ENCODE measurements around the gene SARDH.
"Not testable (repeated sequence)": the region's sequence is repeated elsewhere in the genome, so short reads cannot be mapped to it uniquely, and the experiment has no call there.

SARDH gene

GRCh38 chr9:133759946-133760345 is 21.8 kb upstream of the SARDH start:
- no peak for DNase-seq (ENCODE audit: low read depth in 3 of 3)

- no peak for DNase-seq (ENCODE audit: low read depth in 3 of 3)
These were observed 21.2 kb upstream of the SARDH start for GRCh38 chr9:133759146-133759900.

DNA sequence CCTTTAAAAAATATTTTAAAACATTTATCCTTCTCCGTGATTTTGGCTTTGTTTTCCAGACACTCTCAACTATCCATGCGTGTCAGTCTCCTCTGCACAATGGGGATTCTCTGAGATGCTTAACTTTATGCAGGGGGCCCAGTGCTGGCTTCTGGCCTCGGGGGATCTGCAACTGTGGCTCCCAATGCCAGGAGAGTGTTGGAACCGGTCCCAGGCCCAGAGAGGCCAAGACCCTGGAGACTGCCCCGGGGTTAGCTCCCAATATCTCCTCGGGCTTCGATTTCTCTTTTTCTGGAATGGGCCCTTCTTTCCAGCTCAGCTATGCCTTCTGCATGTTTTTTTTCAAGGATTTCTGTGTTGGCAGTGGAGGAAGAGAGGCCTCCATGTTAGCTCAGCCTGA is 20.1 kb upstream of the SARDH start:
- no peak for DNase-seq (ENCODE audit: low read depth in 3 of 3)

GRCh38 chr9:133754688-133755227 is 16.6 kb upstream of the SARDH start:
- no peak for DNase-seq (ENCODE audit: low read depth in 3 of 3)

DNA sequence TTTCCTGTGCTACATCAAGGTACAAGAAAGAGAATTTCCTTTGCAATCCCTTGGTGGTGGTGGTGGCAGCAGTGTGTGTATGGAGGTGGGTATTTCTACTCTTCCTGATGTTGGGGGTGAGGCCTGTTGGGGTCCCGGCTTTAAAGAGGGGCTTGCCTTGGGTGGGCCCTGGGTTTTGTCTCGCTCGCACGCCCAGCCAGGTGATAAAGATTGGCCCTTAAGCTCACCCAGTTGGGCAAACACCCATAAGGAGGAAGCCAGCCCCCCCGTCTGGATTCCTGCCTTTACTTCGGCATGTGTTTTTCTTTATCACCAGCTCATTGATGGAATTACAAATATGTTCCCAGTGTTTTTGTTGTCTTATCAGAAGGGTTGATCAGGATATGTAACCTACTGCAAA is 16.0 kb upstream of the SARDH start:
- no peak for DNase-seq (ENCODE audit: low read depth in 3 of 3)

DNA sequence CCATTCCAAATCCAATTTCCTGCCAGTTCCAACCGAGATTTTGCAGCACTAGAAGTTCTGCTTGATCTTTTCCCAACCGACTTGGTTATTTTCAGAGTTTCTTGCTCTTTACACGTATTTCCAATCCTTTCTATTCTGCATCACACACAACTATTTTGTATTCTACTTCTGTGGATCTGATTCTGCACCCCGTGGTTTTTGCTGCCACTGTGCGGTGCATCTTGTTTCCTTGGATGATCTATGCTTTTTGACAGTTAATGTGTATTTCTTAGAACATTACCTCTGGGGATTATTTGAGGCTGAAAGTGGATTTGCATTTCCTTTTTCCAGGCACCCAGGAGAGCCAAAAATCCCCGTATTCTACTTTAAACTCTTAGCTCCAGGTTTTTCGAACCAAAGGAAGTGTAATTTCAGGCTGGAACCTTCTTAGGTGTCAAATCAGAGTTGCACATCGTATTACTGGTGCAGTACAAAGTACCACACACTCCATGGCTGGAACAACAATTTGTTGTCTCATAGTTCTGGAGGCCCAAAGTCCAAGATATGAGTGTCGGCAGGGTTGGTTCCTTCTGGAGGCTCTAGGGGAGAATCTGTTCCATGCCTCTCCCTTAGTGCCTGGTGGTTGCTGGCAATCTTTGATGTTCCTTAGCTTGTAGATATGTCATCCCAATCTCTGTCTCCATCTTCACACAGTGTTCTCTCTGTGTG is 14.7 kb upstream of the SARDH start:
- no peak for DNase-seq (ENCODE audit: low read depth in 3 of 3)

- no peak for DNase-seq (ENCODE audit: low read depth in 3 of 3)
These were observed 13.0 kb upstream of the SARDH start for GRCh38 chr9:133750982-133751649.

DNA sequence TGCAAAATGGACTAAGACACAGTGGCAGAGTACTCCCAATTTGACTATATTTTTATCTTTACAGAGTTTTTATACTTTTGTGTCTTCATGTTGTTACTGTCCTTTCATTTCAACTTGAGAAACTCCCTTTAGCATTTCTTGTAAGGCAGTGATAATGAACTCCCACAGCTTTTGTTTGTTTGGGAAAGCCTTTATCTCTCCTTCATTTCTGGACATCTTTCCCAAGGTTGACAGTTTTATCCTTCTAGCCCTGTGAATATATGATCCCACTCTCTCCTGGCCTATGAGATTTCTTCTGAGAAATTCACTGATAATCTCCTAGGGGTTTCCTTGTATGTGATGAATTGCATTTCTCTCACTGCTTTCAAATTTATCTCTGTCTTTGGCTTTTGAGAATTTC is 9.2 kb upstream of the SARDH start:
- DNase-seq (ENCODE audit: low read depth in 3 of 3) = no peak

GRCh38 chr9:133744528-133744927 is 6.4 kb upstream of the SARDH start:
- not testable (repeated sequence) for DNase-seq (ENCODE audit: low read depth in 3 of 3)

- DNase-seq (ENCODE audit: low read depth in 3 of 3) = peak; percentile 48 to 68 (median 61)
These were observed 4.8 kb upstream of the SARDH start for GRCh38 chr9:133742849-133743444.

- no peak for DNase-seq (ENCODE audit: low read depth in 3 of 3)
These were observed 4.1 kb upstream of the SARDH start for GRCh38 chr9:133742251-133742650.

DNA sequence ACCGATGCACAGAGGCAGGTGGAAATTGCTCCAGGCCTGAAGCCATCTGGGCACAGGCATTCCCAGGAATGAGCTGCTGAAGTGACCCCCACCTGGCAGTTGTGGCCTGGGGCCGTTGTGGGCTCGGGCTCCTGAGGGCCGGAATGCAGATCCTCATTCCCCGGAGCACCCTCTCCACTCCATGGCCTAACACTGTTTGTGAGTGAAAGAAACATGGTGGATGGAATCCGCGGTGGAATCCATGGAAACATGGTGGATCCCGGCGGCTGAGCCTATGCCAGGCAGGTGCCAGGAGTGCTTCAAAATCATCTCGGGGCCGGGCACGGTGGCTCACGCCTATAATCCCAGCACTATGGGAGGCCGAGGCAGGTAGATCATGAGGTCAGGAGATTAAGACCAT is 3.6 kb upstream of the SARDH start:
- DNase-seq (ENCODE audit: low read depth in 3 of 3) = no peak

- no peak for DNase-seq (ENCODE audit: low read depth in 3 of 3)
These were observed 2.8 kb upstream of the SARDH start for GRCh38 chr9:133740911-133741310.

GRCh38 chr9:133739408-133740280 is 1.5 kb upstream of the SARDH start:
- DNase-seq (ENCODE audit: low read depth in 3 of 3) = no peak

DNA sequence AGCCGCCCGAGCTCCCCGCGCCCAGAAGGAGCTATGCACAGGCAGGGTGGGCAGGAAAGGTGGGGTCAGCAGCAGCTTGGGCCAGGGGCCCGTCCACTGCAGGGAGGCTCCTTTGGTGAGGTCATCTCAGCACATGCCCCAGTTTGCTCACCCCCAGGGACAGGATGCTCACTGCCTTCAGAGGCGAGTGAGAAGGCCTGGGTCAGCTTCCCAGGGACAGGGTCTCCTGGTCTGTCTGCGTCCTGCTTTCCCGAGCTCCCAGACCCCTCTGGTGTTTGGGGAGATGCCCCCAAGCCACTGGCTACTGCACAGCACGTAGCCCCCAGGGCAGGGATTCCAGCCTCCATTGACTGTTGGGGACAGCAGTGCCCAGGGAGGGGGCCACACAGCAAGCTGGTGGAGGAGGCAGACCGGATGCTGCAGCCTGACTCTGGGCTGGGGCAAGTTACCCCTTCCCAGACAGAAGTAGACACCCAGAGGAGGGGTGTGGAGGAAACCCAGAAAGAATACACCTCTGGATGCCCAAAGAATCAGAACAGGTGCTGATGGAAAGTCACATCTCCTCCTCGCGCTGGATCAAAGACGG is 581 bp upstream of the SARDH start:
- no peak for DNase-seq (ENCODE audit: low read depth in 3 of 3)

- no peak for DNase-seq (ENCODE audit: low read depth in 3 of 3)
These were observed 930 bp downstream of the SARDH start for GRCh38 chr9:133737071-133737773.

DNA sequence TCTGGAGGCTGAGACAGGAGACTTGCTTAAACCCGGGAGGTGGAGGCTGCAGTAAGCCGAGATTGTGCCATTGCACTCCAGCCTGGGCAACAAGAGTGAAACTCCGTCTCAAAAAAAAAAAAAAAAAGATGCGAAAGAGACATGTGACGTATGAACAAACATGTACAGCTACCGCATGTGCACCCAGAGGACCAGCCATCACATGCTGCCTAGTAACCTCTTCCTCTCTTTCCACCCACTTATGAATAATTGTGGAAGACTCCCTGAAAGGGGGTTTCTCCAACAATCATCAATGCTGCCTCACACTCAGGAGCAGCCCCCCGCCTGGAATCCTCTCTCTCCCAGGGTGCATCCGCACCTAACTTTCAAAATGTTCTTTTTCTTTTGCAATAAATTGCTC is 2.2 kb downstream of the SARDH start:
- DNase-seq (ENCODE audit: low read depth in 3 of 3) = no peak

DNA sequence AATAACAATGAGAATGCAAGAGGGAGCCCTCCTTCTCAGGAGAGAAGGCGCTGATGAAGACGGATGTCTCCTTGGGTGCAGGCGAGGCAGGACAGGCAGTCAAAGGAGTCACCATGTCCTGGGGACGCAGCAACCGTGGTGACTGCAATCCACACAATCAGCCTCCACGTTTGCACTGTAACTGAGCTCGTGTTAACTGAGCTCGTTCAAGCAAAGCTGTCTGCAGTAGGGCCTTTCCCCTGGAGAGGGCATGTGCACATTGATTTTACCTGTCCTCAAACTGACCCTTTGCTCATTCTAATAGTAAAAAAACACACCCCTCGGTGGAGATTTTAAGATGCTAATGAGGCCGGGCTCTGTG is 2.8 kb downstream of the SARDH start:
- no peak for DNase-seq (ENCODE audit: low read depth in 3 of 3)

DNA sequence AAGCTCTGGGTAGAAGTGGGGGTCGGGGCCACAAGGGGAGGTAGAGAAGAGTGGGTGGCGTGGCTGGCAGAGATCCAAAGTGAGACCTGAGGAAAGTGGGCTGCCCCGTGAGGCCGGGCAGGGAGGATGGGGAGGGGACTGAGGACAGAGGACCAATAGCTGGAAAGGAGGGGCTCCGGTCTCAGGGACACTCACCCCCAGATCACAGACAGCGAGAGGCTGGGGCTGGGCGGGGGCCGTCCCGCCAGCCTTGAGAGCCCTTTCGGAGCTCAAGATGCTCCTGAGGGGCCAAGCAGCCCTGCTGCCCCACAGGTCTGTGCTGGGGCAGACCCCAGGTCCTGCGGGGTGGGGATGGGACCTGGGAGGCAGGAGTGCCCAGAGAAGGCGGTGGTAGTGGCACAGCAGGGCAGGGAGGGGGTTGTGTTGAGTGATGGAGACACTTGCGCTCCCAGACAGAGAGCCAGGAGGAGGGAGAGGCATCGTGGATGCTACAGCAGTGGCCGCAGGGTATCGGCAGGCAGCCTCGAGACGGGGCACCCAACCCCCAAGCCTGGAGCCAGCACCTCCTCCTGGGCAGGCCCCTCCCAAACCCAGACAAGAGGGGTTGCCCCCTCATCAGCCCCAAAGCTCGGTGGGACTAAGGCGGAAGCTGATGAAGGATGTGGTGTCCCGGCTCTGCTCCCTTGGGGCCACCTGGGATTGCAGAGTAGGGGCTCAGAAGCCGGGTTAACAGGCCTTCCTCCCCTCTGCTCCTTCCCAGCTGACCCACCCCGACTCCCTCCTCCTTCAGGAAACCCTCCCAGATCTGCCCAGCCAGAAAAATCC is 3.4 kb downstream of the SARDH start:
- no peak for DNase-seq (ENCODE audit: low read depth in 3 of 3)

All from stimulated activated CD4-positive, alpha-beta T cell treated with anti-CD3 and anti-CD28 coated beads, TNF-alpha, amount 100 ng/mL, for 24 hours (primary cell).